ENCODE data around the gene RACK1.
A peak's percentile ranks its signal among the peaks of the same experiment; 100 is the strongest.
"Not testable (repeated sequence)": the region's sequence is repeated elsewhere in the genome, so short reads cannot be mapped to it uniquely, and the experiment has no call there.

The RACK1 gene

DNA sequence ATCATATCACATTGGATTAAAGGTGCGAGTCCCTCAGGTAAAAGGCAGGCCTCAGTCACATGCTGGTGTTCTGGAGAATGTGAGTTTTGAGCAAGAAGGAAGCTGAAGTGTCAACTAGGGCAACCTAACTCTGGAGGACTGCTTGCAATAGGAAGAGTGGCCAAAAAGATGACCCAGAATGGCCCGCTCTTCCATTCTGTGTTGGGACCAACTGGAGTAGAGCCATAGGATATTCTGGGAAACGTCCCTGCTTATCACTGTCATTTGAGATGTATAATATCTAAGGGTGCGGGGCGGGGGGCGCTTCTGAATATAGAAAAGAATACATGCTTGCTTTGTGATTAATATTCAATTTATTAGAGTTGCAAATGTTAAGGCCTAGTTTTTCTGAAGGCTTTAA lies 31.6 kb downstream of the RACK1 start:
- no peak for DNase-seq

DNA sequence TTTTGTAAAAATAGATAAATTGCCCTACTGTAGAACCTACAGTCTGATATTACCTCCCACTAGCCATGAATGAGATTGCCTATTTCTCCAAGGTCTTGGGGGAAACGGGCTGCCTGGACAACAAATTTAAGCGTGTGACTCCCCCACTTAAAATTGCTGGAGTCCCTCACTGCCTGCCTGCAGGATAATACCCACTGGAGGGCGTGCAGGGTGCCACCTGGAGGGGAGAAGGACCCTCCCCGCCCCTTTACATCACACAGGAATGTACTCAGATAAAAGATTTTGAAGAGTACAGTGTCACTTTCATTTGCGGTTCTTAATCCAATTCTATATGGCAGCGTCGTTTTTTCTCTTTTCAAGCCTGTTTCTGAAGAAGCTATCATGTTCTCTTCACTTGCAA lies 32.5 kb downstream of the RACK1 start:
- DNase-seq = no peak

DNA sequence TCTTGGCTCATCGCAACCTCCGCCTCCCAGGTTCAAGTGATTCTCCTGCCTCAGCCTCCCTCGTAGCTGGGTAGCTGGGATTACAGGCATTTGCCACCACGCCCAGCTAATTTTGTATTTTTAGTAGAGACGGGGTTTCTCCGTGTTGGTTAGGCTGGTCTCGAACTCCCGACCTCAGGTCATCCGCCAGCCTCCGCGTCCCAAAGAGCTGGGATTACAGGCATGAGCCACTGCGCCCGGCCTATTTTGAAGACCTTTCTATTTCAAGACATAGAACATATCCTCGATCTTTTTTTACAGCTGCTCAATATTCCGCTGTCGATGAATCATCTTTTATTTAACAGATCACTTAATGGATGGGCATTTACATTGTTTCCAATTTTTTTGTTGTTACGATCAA lies 33.0 kb downstream of the RACK1 start:
- not testable (repeated sequence) for DNase-seq

DNA sequence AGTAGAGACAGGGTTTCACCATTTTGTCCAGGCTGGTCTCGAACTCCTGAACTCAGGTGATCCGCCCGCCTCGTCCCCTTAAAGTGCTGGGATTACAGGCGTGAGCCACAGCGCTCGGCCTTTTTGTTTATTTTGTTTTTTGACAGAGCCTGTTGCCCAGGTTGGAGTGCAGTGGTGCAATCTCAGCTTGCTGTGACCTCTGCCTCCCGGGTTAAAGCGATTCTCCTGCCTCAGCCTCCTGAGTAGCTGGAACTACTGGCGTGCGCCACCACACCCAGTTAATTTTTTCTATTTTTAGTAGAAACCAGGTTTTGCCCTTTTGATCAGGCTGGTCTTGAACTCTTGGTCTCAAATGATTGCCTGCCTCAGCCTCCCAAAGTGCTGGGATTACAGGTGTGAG lies 33.6 kb downstream of the RACK1 start:
- not testable (repeated sequence) for DNase-seq

DNA sequence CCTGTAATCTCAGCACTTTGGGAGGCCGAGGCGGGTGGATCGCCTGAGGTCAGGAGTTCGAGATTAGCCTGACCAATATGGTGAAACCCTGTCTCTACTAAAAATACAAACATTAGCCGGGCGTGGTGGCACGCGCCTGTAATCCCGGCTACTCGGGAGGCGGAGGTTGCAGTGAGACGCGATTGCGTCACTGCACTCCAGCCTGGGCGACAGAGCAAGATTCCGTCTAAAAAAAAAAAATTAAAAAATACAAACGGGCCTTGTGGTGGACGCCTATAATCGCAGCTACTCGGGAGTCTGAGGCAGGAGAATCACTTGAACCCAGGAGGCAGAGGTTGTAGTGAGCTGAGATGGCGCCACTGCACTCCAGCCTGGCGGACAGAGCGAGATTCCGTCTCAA lies 34.7 kb downstream of the RACK1 start:
- not testable (repeated sequence) for DNase-seq

DNA sequence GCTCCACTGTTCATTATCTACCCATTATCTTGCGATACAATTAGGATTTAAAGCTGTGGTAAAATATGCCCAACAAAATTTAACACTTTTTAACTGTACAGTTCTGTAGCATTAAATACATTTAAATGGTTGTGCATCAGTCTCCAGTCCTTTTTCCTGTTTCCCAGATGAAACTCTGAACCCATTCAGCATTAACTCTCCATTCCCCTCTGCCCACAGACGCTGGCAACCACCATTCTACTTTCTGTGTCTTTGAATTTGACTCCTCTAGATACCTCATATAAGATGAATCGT lies 35.8 kb downstream of the RACK1 start:
- no peak for DNase-seq

DNA sequence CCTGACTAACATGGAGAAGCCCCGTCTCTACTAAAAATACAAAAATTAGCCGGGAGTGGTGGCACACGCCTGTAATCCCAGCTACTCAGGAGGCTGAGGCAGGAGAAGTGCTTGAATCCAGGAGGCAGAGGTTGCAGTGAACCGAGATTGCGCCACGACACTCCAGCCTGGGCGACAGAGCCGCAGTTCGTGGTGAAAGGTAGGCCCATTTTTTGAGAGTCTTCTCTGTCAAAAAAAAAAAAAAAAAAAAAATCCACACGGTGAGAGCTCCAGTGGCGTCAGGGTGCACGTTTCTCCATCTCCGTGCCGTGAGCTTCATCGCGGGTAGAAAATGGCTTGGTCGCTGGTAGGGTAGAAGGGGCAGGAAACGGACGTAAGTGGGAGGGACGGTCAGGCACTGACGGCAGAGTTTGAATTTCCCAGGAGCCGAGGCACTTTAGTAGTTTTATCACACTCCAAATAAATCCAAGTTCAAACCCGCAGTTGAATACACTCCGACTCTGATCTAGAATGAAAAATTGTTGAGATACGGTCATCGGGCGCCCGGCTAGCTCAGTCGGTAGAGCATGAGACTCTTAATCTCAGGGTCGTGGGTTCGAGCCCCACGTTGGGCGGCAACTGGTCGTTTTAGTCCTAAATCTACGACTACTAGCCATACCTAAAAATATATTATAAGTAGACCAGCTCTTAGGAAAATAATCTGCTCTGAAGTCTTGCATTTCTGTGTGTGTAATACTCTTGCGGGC lies 36.3 kb downstream of the RACK1 start:
- peak; percentile 91 for DNase-seq

DNA sequence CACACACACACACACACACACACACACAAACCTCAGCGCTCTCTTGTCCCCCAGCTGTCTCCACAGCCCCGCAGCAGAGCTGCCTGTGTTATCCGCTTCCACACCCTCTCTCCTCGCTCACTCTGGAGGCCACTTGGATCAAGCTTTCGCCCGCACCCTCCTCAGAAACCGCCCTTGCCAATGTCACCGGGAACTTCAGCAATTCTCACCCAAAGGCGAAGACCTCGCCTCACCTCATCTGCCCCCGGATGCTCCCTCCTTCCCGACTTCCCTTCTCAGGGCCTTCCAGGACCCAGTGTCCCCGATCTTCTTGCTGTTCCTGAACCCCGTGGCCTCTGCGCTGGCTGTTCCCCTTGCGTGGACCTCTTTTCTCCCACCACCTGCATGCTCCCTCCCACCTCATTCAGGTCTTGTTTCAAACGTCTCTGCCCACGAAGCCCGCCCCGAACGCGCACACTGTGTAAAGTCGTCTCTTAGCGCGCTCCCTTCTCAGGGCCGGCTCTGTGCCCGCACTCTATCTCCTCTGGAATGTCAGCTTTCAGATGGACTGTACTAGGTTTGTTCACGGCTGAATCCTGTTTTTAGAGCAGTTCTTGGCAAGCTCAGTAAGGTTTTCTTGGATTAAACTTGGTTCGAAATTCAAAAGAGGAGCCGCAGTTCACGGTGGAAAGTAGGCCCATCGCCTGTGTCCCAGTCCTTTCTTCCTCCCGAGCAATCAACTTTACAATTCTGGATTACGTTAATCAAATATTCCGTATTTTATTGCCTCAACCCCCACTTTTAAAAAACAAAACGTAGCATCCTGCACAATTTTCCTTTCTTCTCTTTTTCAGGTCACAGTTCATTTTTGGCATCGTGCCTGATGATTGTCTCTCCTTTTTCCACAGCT lies 37.7 kb downstream of the RACK1 start:
- no peak for DNase-seq

DNA sequence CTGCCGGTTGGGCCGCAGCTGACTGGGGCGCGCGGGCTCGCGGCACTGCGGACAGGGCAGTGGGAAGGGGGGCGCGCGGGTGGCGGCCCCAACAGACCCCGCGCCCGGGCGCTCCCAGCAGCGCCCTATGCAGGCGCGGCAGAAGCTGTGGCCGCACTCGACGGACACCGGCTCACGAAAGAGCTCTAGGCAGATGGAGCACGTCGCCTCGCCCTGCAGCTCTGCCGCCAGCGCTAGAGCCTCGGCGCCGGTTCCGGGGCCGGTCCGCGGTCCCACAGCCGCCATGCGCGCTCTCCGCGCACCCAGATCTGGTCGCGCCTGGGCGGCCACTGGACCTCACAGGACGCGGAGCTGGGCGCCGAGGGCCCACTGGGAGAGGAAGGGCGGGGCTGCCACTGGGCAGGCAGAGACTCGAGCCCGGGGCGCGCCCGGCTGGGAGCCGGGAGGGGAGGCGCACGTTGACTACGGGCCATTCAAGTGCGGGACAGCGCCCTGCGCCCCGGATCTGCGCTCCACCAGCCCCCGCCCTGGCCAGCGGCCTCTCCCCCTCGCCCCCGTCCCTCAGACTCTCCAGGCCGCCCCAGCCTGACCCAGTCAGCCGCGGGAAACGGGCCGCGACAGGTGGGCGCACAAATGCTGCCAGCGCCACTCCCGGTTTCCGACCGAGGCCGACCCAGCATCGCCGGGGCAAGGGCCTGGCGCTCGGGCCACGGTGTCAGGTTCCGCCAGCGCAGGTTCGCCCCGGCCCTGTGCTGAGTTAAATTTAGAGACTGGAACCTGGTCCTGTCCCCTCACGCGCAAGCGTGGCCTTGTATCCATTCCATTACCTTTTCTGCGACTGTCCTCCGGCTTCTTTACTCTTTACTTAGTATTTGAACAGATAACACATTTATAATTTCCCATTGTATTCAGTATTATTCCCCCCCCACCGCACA lies 38.6 kb downstream of the RACK1 start, which contains the start of gene TRIM7:
Gene TRIM7 (minus strand): TSS at position 371 of the 935 bp plus-strand sequence. CDS start 86 bp downstream, at position 285.
- DNase-seq = peak; percentile 63

DNA sequence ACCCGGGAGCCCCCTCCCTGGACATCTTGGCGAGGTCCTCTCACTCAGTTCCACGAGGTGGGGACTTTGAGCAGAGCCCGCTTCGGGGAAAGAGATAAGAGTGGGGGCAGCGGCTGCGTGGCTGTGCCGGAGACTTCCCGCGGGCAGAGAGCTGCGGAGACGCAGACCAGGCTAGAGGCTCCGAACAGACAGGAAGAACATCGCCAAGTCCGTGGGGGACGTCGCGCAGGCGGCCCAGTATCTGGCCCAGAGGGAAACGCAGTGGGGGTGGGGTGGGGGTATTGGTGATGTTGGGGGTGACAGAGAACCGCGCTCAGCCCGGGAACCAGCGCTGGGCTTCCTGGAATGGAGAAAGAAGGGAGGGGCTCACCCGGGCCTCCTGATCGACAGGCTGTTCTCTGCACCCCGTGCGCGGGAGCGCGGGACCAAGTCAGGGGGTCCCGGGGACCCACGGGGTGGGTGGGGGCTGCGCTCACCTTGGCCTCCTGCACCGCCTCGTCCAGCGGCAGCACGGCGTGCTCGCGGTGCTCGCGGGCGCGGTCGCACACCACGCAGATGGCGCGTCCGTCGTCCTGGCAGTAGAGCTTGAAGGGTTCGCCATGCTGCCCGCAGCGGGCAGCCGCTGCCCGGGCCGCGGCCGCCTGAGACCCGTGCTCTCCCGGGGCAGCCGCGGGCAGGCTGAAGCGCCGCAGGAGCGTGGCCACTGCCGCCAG lies 39.4 kb downstream of the RACK1 start:
- no peak for DNase-seq

DNA sequence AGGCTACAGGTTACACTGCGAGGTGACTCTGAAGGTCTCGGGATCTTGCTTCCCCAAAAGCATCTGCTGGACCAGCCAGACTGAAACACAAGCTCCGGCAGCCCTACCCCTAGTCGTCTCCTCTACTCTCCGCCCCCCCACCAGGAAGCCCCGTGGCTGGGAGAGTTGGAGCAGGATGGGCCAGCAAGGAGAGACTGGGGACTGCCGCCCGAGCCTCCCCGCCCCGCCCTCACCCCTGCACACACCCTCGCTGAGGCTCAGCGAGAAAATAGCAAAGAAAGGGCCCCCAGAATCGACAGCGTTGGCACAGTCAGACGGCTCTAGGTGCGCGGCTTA lies 40.0 kb downstream of the RACK1 start:
- no peak for DNase-seq

DNA sequence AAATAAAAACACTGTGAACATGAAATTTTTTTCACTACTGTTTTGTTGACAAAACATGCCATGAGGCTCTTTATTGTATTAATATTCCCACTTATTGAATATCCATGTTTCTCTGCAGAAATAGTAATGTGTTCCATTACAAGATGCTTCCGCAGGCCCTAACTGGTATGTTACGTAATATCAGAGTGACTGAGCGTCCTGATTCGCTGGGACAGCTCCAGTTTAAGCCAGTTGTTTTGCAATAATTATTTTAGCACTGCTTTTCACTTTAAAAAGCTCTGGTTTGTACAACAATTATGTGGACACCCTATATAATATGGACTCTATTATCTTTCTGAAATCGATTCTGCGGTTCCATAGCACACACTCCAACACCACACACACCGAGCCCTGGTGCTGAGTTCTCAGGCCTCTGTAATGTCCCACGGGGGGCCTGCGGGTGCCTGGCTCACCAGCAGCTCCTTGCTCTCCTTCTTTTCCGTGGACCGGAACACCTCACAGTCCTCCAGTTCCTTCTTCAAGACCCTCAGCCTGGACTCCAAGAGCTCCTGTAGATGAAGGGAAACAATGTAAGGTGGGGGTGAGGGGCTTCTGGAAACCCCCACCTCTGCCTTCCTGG lies 40.5 kb downstream of the RACK1 start:
- DNase-seq = no peak

DNA sequence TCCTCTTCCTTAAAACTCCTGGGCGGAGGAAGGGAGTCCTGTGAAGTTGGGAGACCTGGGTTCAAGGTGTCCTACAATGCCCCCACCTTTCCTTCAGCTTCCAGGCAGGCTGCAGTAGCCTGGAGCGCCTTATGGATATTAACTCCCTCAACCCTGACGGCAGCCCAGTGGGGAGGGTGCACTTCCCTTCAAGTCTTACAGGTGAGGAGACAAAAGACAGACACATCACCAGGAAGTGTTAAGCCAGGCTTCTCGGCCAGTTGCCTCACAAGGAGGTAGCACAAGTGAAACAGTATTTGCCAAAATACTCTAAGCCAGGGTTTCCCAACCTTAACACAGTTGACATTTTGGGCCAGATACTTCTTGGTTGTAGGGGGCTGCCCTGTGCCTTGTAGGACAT lies 42.9 kb downstream of the RACK1 start:
- DNase-seq = no peak

DNA sequence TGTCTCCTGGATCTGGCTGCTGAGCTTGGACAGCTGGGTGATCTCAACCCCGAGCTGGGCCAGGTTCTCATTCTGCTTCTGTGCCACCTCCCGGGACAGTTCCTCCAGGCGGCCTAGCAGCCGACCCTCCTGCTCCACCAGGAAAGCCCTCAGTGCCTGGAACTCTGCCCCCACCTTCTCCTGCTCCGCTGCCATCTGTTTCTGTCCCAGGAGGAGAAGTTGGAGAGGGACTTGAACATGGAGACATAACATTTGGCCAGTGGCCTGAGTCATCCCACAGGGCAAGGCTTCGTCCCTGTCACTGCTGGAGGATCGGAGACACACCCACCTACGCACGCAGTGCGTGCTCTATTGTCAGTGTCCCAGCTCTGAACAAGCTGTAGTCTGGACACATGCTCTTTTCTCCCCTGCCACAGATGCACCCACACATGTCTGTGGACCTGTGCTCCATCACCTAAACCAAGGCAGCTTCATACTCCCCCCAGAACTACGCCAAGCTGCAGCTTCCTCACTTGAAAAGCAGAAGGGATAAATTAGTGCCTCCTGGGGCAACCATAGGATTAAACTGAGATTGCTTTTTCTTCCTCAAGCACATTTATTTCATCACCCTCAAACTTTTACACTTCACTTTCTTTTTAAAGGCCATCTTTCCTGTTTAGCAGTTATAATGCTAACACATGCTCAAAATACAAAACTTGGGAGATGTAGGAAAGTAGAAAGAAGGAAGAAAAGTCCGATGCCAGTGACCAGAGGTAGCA lies 43.6 kb downstream of the RACK1 start:
- DNase-seq = no peak

DNA sequence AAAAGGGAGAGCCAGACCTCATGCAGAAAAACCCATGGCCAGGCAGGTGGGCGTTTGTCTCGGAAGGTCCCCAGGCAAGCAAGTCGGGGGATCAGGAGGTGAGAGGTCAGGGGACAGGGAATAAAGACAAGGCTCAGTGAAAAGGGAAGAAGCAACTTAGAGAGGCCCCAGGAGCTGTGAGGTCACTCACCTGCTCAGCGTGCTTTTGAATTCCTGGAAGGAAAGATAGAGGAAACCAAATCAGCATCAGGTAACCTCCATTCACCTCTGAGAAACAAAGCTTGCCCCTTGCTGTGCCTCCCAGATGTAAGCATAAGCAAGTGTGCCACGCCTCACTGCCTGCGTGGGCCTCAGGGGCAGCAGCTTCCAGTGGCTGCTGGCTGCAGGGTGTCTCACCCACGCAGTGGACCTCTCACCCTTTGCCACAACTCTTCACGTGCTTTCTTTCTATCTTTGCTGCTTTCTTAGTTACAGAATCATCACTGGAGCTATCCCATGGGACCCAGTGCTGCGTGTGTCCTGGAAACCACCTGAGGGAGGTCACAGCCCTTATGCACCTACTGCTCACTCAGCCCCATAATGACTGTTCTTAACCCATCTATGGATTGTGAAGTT lies 44.7 kb downstream of the RACK1 start:
- no peak for DNase-seq

DNA sequence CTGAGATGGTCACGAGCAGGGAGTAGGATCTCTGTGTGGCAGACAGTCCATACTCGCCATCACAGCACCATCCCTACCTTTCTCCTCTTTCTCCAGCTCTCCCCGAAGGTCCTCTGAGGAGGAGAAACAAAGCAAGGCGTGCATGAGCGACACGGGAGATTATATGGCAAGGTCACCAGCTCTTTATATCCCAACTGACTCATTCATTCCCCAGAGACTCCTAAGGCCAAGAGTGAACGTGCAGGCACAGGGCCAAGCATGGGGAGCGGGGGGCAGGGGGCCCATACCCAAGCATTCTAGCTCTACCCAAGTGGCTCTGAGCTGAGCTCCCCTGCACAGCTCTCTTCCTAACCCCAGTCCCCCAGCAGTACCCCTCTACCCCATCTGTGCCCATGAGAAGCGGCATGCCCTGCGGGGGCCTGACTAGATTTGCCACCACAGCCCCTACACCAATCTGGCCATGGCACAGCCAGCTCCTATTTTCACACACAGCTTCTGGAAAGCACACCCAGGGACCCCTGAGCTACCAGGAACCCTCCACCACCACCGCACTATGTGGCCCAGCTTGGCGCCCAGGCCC lies 45.5 kb downstream of the RACK1 start:
- DNase-seq = no peak

DNA sequence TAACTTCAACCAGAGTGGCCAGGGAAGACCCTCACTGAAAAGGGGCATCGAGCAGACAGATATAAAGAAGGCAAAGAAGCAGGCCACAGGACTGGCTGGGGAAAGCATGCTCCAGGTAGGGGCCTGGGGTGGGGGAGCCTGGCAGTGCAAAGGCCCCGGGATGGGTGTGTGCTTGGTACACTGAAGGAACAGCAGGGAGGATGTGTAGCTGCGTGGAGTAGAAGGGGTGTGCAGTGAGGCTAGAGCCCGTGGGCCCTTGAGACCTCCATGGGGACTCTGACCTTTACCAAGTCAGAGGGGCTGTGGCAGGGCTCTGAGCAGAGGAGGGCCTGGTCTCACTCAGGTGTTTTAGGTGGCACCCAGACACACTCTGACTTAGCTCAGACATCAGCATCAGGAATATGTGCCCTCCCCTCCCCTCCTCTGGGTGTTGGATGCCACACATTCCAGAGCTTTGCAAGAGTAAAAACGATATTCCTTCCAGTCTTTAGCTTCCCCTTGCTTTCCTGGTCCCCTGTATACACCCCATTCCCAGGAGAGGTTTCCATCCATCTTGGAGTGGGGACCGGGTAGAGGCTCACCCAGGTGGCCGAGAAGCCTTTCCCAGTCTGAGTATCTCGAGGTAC lies 46.3 kb downstream of the RACK1 start:
- DNase-seq = no peak

DNA sequence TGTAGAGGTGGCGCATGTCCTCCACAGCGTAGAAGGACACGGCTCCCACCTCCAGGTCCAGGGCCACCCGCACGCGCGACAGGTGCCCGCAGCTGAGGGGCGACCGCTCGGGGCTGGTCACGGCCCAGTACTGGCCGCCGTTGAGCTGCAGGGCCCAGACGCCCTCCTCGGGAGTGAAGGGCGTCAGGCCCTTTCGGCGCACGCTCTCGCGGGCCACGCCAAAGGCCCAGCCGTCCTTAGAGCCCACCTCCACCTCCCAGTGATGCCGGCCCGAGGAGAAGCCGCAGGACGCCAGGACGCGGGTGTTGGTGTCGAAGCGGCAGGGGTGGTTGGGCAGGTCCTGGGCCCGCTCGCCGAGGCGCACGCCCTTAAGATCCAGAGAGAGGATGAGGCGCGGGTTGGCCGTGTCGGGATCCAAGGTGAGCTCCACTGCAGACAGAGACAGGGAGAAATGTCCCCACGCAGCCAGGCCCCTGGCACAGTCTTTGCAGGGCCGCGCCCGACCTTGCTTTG lies 48.4 kb downstream of the RACK1 start:
- no peak for DNase-seq

DNA sequence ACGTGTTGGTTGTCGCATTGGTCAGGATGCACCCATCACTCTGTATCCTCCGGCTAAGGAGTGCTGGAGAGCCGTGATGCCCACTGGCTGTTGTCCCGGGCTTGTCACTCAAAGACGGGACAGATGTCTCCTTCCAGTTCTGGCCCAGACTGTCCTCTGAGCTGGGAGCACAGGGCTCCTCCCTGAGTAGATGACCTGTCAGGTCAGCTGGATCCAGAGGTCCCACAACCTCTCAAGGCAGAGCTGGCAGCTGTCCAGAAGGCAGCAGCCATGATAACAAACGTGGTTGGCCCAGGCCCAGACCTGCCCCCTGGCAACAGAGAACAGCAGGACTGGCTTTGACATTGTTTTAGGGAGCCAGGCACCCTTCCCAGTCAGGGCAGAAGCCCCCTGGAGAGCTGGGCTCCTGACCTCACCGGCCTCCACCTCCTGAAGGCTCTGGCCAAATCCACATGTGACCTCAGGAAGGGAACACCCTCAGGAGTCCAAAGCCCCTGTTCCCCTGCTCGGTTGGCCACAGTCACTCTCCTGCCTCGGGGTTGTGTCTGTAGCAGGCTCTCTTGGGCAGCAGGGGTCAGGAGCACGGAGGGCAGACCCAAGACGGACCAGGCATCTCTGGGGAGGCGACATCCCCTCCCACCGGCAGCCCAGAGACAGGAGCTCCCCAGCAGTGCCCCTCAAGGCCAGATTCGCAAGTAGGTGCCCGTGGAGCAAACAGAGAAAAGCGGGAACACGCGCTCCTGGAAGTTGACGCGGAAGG lies 49.0 kb downstream of the RACK1 start:
- DNase-seq = peak; percentile 42
